Ectodermal cell (in vitro differentiated cells): ENCODE data around the gene MFRP.

Source experiments
- H3K27ac ChIP-seq: 2 replicates; pipeline ENCODE4 v1.7.0; 2013; ENCODE audit warnings: mild to moderate bottlenecking, low read depth, low read length; ENCODE audit not compliant: insufficient read depth, poor library complexity, severe bottlenecking
- H3K27me3 ChIP-seq: 2 replicates; pipeline ENCODE4 v1.7.0; 2013; ENCODE audit warnings: mild to moderate bottlenecking, low read length; ENCODE audit not compliant: insufficient read depth, control insufficient read depth, poor library complexity, severe bottlenecking
- H3K36me3 ChIP-seq: one replicate; pipeline ENCODE4 v1.7.0; 2013; ENCODE audit warnings: low read length; ENCODE audit not compliant: control insufficient read depth, insufficient read depth
- H3K4me1 ChIP-seq: one replicate; pipeline ENCODE4 v1.7.0; 2013; ENCODE audit warnings: low read length; ENCODE audit not compliant: control insufficient read depth, insufficient read depth
- H3K4me3 ChIP-seq: 2 replicates; pipeline ENCODE4 v1.7.0; 2013; ENCODE audit warnings: low read depth, low read length, control low read depth; ENCODE audit not compliant: insufficient read depth
- H3K9me3 ChIP-seq: 2 replicates; pipeline ENCODE4 v1.7.0; 2013; ENCODE audit warnings: mild to moderate bottlenecking, low read length, moderate library complexity; ENCODE audit not compliant: control insufficient read depth
- WGBS, 2 experiments: methylation state at CpG; one replicate each; pipeline ENCODE4 v1.1.7; 2013; ENCODE audit warnings: missing lambda C conversion rate in 2 of 2; 5-methylcytosine and 5-hydroxymethylcytosine counted together

The MFRP gene

GRCh38 chr11:119322921-119323531 lies 23.5 kb downstream of the MFRP start:
- Histone ChIP-seq H3K27ac (no peak overlapping the region), H3K27me3 (no peaks in the 10 kb centered on the region), H3K4me3 (no peak overlapping the region), H3K9me3 (no peaks in the 10 kb centered on the region), H3K4me1 (peaks cover 34% of the 10 kb centered on the region), H3K36me3 (no peaks in the 10 kb centered on the region)
- WGBS, 2 experiments, result 91 to 94% methylated on average over 20 of the region's 20 CpGs

DNA sequence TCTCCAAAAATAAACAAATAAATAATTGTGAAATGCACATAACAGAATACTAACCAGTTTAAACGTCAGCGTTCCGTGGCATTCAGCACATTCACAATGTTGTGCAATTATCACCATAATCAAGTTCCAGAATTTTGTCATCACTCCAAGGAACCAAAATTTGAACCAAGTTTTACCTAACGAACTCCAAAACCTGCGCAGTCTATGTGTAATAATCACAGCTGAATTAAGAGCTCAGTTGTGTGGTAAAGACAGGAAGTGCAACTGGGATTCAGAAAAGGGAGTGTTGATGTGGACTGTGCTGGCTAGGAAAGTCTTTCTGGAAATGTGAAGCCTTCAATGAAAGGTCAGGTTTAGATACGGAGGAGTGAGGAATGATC lies 24.2 kb downstream of the MFRP start:
- 95 to 97% methylated on average over 6 of the region's 6 CpGs for WGBS, 2 experiments
- Histone ChIP-seq H3K4me3 (no peak overlapping the region), H3K27me3 (peaks cover 6% of the 10 kb centered on the region), H3K4me1 (peaks cover 41% of the 10 kb centered on the region), H3K36me3 (no peaks in the 10 kb centered on the region), H3K9me3 (no peaks in the 10 kb centered on the region), H3K27ac (no peak overlapping the region)

DNA sequence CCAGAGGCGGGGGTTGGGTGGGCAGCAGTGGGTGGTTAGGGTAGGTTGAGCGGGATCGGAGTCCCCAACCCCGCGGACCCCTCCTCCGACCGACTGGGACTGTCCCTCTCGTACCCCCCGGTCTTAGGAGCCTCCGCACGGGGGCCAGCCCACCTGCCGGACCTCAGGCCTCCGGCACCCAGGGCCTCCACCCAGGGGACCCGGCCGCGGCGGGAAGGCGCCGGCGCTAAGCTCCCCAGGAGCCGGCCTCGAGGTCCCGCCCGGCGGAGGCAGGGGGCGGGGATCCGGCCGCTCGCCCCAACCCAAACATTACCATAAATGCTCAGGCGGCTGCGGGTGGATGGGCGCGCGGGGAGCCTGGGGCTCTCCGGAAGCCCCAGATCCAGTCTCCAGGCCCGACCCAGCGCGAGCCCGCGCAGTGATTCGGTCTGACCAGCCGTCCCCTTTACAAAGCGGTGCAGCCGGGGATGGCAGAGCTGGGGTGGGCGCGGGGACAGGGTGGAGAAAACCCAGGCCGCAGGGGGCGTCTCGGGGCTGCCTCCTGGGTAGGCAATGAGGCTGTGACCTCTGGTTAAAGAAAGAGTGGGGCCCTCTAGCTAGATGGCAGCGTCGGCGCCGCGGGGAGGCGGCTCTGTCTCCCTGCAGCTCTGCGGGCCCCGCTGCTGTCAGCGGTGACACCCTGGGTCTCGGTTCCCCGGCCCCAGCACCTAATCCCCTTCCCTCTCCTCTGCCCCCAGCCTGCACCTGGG lies 25.6 kb downstream of the MFRP start:
- H3K27me3 ChIP-seq, result peaks cover 19% of the 10 kb centered on the region
- H3K4me3 ChIP-seq, result peak overlapping the region; percentile 40
- H3K36me3 ChIP-seq, result no peaks in the 10 kb centered on the region
- no peaks in the 10 kb centered on the region for H3K9me3 ChIP-seq
- H3K27ac ChIP-seq, result peak overlapping the region; percentile 64
- peaks cover 47% of the 10 kb centered on the region for H3K4me1 ChIP-seq
- 2 to 3% methylated on average over 60 of the region's 60 CpGs for WGBS, 2 experiments

DNA sequence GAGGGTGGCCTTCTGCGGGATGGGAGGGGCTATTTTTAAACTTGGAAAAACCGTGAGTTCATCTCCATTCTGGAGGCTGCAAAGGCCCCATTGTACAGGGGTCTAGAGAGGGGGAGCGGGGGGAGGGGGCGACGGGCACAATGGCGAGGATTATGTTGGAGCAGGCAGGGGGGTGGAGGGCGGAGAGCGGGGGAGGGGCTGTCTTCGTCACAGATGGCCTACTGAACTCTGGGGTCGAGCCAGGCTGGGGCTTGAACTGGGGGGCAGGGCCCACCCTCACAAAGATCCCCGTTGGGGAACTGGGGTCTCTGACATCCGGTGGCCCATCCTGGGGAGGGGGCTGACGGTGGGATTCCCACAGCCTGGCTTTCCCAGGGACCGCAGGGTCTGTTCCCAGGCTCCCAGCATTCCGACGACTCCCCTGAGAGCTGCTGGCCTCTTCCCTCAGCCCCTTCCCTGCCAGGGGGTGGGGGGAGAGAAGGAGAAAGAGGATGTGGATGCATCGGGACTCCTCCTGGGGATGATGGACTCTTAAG lies 26.2 kb downstream of the MFRP start:
- H3K4me1 ChIP-seq, result peaks cover 54% of the 10 kb centered on the region
- peak overlapping the region; percentile 64 for H3K27ac ChIP-seq
- H3K4me3 ChIP-seq, result peak overlapping the region; percentile 40

DNA sequence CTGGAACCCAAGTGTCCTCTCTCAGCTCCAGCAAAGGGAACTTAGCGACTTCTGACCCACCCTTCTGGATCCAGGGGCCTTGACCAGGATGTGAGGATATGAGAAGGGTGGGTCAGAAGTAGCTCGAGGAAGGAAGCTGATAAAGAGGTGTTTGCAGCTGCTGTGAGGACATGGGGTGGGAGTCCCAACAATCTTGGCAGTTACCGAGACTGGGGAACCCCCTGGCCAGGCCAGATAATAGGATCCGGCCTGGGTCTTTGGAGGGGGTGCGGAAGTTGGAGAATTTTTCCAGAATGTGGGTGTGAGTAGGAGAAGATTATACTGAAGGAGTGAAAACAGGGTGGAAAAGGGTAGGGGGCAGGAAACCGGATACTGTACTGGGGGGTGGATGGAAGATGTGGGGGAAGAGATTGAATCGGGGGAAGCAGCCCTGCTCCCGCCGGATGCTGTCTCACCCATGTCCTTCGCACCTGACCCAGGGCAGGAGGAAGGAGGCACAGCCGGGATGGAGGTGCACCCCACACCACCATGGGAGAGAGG lies 26.7 kb downstream of the MFRP start:
- H3K27ac ChIP-seq, result no peak overlapping the region
- WGBS, 2 experiments, result 61 to 67% methylated on average over 11 of the region's 11 CpGs
- H3K27me3 ChIP-seq, result peaks cover 31% of the 10 kb centered on the region
- peaks cover 56% of the 10 kb centered on the region for H3K4me1 ChIP-seq
- H3K9me3 ChIP-seq, result no peaks in the 10 kb centered on the region
- H3K4me3 ChIP-seq, result no peak overlapping the region
- no peaks in the 10 kb centered on the region for H3K36me3 ChIP-seq

More for the DNA sequence above, 26.2 kb downstream of the MFRP start:
- Histone ChIP-seq H3K27me3 (peaks cover 25% of the 10 kb centered on the region), H3K36me3 (no peaks in the 10 kb centered on the region), H3K9me3 (no peaks in the 10 kb centered on the region)
- 7 to 11% methylated on average over 17 of the region's 17 CpGs for WGBS, 2 experiments

DNA sequence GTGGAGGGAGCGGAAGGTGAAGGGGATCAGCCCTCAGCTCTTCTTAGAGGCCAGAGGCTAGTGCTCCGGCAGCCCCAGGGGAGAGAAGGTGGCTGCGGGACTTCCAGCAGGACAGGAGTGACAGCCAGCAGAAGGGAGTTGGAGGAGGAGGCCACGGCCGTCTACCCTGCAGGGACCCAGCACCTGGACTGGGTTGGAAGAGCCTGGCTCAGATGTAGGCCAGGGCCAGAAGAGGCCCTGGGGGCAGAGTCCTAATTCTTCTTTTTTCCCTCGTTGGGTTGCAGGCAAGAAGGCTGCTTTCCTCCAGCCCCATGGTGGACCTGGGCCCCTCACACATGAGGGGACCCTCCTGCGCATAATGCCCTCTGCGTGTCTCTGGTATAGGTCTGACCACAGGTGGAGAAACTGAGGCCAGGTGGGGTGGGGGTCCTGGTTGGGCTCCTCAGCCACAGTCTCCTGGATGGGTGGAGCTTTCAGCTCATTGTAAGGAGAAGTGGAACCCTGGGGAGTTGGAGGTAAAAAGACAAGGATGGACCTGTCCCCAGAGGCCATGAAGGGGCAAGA lies 27.3 kb downstream of the MFRP start:
- Histone ChIP-seq H3K27ac (no peak overlapping the region), H3K4me1 (peaks cover 56% of the 10 kb centered on the region), H3K27me3 (peaks cover 32% of the 10 kb centered on the region), H3K4me3 (no peak overlapping the region), H3K9me3 (no peaks in the 10 kb centered on the region), H3K36me3 (no peaks in the 10 kb centered on the region)
- WGBS, 2 experiments, result 77 to 79% methylated on average over 8 of the region's 8 CpGs

DNA sequence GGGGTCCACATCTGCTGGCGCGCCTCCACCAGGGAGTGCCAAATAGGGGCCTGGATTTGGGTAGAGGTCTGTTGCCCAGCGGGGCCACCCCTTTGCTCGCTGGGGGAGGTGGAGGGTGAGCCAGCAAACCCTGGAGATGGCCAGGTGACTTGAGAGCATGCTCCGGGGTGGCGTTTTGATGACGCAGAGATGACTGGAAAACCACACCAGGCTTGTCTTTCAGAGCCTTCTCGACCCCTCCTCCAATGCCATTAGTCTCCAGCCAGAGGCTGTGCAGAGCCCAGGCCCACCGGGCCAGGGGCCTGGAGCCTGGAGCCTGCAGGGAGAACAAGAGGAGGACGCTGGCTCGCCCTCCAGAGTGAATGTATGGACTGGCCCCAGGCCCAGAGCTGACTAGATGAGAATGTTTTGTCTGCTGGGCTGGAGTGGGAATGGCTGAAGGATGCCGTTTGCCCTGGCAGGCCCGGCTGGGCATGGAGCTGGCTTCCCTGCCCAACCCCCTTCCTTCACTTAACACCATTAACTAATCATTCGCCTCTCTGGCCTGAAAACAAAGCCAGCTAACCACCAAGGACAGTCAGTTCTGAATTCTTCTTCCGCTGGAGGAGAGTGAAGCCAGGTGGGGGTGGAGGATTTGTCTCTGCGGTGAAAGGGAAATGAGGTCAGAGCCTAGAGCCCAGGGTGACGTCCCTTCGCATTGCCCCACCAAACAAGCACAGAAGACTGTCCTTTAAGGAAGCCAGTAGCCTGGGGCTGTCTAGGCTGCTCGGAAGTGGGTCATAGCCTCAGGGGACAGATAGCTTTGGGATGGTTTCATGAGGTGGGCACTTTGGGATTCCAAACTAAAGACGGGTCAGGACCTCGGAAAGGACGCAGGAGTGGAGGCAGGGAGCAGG lies 28.0 kb downstream of the MFRP start:
- H3K27ac ChIP-seq, result peak overlapping the region; percentile 57
- no peak overlapping the region for H3K4me3 ChIP-seq
- peaks cover 32% of the 10 kb centered on the region for H3K27me3 ChIP-seq
- peaks cover 52% of the 10 kb centered on the region for H3K4me1 ChIP-seq
- no peaks in the 10 kb centered on the region for H3K9me3 ChIP-seq
- H3K36me3 ChIP-seq, result peaks cover 3% of the 10 kb centered on the region
- 47 to 52% methylated on average over 22 of the region's 22 CpGs for WGBS, 2 experiments

DNA sequence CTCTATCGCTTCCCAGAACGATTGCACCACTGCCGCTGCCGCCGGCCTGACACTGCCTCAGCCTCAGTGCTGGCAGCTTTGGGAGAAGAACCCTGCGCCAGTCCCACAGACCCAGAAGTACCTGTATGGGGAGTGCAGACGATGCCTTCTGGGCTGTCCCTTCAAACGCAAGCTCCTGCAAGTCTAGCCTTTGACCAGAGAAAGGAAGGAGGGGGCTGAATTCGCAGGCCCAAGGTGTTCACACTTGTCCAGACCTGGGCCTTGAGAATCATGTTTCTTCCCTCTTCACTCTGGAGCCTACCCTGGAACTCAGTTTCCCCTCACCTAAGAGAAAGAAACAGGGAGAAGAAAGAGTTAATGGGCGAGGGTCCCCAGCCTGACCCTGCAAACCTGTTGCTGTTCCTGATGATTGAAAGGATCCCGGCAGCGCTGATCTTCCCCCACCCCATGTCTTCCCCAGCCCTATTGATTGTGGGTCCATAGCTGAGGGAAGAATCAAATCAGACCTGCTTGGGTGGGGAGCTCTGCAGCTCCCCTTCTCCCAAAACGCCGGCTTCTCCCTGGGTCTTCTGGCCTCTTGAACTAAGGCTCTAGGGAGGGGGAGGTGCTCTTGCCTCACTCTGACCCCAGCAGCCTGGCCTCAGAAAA lies 28.8 kb downstream of the MFRP start:
- Histone ChIP-seq H3K4me1 (peaks cover 52% of the 10 kb centered on the region), H3K4me3 (no peak overlapping the region), H3K27me3 (peaks cover 32% of the 10 kb centered on the region), H3K9me3 (no peaks in the 10 kb centered on the region), H3K36me3 (peaks cover 3% of the 10 kb centered on the region), H3K27ac (no peak overlapping the region)
- WGBS, 2 experiments, result 32 to 33% methylated on average over 12 to 14 of the region's 14 CpGs
